ENCODE data around the gene TMEM115.

The TMEM115 gene

DNA sequence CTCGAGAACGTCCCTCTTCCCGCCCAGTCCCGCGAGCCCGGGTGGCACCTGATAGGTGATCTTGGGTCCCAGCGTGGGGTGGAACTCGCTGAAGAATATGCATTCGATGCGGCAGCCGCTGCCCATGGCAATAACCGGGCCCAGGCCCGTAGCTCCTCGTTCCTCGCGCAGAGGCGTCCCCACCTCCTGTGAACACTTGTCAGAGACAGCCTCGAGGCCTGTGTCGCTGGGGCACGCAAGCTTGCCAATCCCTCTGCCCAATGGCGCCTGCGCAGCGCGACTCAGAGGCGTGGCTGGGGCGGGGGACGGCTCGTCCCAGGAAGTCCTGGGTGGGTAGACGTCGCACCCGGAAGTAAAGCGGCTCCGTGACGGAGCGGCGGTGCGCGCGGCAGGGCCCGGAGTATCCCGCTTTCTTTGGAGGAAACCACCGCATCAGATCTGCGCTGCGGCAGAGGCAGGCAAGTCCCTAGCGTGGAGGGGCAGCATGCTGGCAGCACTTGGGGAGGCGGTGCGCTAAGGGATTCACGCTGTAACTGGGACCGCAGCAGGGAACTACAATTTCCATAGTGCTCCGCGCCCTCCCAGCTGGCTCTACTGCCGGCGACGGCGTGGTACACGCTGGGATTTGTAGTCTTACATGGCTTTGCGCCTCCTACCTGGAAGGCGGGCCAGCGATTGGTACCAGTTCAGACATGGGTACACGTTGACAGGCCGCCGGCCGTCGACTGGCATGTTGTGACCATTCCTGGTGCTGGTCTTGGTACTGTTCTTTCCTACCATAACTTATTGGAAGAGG, 8.6 kb downstream of the TMEM115 start, which contains the start of the genes CYB561D2 and NPRL2:
Gene CYB561D2, plus strand, starts transcription at position 336 of the 796 bp plus-strand sequence. CDS start 572 bp downstream, outside the sequence.
Gene NPRL2, minus strand, starts transcription at position 249 of the 796 bp plus-strand sequence. Its CDS starts 123 bp downstream, at position 126.
- DNase-seq, result peak; percentile 99

DNA sequence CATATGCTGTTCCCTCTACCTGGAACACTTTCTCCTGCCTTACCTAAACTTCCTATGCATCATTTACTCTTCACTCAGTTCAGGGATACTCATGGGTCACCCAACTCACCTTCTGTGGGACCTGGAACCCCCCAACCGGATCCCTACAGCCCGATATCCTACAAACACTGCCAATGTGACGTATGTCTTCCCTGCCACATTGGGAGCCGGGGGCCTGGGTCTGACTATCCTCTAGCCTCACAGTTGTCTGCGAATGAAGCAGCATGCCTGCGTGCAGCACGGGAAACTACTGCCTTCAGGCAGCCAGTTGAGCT, 9.2 kb downstream of the TMEM115 start:
- no peak for DNase-seq

DNA sequence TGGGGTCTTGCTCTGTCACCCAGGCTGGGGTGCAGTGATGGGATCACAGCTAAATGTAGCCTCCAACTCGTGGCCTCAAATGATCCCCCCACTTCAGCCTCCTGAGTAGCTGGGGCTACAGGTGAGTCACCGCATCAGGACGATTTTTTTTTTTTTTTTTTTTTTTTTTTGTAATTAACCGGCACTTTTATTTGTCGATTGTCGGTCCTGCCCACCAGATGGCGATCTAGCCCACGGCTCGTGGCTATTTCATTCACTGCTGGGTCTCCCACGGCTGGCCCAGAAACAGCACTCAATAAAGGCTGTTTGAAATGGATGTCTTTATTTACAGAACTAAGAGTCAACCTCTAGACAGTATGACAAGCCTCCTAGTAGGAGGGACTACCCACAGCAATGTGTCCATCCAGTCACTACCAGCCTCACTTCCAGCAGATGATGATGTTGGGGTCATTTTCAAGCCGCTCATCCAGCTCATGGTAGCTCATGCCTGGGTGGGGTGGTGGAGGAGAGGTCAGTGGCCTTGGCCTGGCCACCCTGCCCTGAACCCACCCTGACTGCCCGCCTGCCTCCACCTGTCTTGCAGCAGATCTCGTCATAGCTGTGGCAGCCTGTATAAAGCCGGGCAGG, 12.0 kb downstream of the TMEM115 start:
- DNase-seq, result peak; percentile 62

DNA sequence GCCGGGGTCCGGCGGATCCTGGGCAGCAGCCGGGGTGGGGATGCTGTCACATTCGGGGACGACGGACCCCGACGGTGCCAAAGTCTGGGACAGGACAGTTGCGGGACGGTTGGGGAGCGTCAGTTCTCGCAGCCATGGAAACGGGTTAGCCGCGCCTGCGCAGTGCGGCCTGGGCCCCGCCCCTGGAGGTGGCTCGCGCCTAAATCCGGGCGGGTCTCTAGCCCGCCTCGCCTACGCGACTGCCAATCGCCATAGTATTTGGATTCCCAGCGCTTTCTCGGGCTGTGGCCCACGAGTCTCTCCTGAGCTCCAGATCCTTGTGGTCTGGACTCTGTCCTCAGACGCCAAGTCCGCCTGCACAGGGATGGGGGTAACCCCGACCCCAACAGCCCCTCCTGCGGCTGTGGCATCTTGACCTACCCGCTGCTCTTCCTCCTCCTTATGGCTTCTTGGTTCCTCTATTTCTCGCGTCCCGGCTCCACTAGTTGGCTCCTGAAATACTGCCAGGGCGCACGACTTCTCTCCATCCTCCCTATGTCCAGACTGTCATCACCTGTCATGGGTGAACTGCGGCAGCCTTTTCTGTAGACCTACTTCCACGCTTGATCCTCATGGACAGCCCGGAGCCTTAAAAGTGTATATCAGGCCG, 13.6 kb downstream of the TMEM115 start, which contains the start of gene ZMYND10:
Gene ZMYND10, minus strand, starts transcription at position 147 of the 649 bp plus-strand sequence. CDS start 153 bp downstream, outside the sequence.
- peak; percentile 79 for DNase-seq

DNA sequence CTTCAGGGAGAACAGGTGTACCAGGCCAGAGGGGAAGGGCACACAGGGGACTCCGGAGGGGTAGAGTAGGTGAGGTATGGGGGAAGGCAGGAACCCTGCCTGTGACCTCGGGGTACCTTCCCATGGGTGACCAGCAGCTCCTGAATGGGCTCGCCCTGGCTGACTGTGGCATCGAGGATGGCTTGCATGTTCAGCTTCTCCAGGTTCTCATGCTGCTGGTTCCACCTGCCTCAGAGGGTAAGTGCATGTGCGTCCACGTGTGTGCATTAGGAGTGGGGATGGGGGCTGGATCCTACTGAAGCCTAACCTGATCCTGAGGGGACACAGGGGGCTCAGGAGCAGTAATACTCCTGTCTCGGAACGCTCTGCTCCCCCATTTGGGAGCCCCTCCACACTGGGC, 14.3 kb downstream of the TMEM115 start:
- DNase-seq, result no peak

DNA sequence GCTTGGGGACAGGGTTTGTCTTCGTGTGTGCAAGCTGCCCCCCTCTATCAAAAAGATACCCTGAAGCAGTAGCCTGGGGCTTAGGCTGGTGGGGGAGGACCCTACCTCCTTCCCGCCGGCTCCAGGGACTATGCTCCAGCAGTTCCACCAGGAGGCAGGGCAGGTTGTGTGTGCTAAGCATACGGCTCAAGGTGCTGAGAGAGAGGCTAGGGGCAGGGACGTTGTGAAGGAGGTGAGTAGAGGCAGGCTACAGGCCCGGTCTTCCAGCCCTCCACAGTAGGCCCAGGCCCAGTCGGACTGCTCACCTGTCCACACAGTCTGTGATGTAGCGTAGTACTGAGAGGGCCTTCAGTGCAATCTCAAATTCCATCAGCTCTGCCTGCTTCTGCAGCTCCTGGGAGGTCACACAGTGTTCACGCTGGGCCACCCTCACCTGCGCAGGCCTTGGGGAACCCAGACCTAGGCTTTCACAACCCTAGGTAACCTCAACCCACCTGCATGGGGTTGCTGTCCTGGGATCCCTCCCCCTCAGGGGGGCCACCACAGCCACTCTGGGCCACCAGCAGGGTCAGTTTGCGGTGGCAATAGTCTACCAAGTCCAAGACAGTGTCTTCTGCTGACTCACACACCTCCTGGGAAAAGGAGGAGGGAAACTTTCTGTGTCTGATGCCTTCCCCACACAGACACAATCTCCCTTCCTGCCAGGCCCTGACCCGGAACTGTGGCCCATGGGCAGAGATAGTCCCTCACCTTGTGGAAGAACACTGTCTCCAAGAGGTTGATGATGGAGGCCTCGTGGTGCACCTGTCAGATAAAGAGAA, 16.3 kb downstream of the TMEM115 start:
- DNase-seq, result no peak

DNA sequence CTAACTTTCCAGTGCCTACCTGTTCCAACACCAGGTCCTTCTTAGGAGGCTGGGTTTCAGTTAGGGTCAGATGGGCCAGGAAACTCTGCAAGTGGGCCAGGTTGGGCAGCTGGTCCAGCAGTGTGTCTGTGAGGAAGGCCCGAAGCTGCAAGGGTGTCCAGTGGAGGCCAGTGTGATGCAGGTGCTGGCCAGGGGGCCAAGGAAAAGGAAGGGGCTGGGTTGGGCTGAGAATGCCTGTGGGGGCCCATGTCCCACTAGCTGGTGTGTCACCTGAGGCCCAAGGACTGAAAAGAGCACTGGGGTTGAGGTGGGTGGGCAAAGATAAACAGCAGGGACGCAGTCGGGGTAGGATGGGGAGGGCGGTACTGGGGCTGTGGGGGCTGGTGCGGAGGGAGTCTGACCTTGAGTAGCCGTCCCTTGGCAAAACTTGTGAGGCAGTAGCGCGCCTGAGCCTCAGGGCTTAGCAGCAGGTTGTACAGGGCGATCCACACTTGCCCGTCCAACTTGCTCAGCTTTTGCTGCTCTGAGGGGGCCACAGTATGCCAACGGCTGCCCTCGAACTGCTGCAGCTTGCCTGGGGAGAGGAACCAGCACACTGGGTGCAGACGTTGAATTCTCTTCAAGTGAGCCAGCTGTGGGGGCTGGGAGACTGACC, 17.2 kb downstream of the TMEM115 start:
- DNase-seq, result no peak

DNA sequence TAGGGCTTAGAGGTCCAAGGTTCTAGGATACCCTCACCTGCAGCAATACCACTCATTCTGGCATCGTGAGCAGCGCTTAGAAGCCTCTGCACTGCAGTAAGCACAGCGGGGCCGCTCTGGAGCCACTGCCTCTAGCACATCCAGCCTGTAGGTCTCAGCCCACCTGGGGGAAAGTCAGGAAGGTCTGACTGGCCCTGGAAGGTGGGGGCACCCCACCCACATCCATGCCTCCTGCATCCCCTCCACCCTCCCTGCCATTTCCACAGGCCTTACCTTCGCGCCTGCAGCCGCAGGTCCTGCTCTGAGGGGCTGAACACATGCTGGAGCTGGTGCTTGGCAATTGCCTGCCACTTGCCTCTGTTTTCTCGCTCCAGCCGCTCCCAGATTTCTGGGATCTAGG, 17.8 kb downstream of the TMEM115 start:
- DNase-seq, result no peak

DNA sequence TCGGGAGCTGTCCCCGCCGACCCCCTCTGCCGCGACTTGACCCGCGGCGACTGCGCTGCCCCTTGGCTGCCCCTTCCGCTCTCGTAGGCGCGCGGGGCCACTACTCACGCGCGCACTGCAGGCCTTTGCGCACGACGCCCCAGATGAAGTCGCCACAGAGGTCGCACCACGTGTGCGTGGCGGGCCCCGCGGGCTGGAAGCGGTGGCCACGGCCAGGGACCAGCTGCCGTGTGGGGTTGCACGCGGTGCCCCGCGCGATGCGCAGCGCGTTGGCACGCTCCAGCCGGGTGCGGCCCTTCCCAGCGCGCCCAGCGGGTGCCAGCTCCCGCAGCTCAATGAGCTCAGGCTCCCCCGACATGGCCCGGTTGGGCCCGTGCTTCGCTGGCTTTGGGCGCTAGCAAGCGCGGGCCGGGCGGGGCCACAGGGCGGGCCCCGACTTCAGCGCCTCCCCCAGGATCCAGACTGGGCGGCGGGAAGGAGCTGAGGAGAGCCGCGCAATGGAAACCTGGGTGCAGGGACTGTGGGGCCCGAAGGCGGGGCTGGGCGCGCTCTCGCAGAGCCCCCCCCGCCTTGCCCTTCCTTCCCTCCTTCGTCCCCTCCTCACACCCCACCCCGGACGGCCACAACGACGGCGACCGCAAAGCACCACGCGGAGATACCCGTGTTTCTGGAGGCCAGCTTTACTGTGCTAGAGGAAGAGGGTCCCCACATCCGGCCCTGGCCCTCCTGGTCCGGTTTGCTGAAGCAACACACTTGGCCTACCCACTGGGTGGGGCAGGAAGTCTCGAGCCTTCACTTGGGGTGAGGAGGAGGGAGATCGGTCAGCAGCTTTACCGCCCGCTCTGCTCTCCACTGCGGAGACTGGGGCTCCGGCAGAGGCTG, 18.6 kb downstream of the TMEM115 start, which contains the start of gene RASSF1:
Gene RASSF1, minus strand, starts transcription at position 389 of the 882 bp plus-strand sequence. Its CDS starts 31 bp downstream, at position 358.
- DNase-seq, result peak; percentile 64

DNA sequence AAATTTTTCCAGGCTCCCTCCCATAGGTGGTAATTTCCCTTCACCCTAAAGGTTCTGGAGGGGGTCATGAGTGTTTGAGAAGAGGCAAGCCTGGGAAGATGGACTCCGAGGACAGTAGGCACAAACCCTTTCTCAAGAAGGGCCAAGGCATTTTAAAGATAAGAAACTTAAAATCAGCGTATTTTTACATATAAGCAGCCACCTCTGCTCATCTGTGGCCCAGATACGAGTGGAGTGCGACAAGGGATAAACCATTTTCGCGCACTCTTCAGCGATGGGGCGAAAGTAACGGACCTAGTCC, 19.2 kb downstream of the TMEM115 start:
- DNase-seq, result no peak

DNA sequence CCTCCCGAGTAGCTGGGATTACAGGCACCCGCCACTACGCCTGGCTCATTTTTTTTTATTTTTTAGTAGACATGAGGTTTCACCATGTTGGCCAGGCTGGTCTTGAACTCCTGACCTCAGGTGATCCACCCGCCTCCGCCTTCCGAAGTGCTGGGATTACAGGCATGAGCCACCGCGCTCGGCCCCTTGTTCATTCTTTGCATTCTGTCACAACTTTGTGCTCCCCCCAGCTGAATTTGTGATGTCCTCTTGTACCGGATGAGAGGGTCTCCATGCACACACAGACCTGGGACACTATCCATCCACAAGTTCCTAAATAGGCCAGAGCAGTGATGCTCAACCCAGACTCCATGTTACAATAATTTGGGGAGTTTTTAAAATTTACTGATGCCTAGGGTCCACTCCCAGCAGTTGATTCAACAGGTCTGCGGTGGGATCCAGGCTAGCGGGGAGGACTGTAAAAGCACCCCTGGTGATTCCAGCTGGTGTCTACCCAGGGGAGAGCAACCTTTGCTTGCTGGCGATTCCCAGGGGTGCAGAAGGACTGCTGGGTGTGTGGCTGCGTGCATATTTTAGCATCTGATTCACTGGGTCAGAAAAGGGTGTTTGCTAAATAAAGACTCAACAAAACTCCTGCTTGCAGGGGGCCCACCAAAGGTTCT, 19.7 kb downstream of the TMEM115 start:
- DNase-seq, result no peak

DNA sequence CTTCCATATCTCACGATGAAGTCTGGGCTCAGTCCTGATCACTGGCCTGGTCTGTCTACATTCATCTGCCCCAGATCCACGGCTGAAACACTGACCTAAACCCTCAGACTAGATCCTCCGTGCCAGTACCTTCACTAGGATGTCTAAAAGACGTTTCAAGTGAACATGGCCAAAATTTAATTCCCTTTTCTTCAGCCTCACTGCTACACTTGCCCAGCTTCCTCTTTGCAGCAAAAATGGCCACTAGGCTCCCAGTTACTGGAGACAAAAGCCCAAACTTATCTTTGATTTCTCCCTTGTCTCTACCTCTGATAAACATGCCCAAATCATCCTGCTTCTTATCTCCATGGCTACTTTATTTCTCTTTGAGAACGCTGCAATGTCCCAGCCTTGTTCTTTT, 20.4 kb downstream of the TMEM115 start:
- no peak for DNase-seq

DNA sequence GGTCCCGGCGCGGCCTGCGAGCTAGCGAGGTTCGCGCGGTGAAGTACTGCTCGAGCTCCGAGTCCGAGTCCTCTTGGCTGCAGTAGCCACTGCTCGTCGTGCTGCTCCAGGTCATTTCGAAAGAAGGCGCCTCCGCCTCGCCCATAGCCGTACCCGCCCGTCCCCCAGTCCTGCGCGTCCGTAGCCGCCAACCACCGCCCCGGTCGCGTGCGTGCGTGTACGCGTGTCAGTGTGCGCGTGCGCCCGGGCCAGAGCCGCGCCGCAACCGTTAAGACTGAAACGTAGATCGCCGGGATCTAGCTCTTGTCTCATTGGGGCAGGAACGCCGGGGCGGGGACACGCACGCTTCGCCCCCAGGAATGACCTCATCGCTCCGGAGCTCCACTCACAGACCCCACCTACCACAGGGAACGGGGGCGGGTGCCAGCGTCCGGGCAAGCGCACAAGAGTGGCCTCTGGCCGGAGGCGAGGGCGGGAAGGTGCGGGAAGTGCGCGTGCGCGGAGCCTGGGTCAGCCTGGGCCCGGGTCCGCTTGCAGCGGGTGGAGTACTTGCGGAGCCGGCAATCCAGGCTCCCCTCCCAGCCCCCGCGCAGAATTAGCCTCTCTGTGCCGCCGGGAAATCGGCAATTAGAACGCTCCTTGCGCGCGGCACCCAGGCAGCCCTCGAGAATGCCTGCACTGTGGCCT, 22.0 kb downstream of the TMEM115 start:
- DNase-seq, result peak; percentile 95

DNA sequence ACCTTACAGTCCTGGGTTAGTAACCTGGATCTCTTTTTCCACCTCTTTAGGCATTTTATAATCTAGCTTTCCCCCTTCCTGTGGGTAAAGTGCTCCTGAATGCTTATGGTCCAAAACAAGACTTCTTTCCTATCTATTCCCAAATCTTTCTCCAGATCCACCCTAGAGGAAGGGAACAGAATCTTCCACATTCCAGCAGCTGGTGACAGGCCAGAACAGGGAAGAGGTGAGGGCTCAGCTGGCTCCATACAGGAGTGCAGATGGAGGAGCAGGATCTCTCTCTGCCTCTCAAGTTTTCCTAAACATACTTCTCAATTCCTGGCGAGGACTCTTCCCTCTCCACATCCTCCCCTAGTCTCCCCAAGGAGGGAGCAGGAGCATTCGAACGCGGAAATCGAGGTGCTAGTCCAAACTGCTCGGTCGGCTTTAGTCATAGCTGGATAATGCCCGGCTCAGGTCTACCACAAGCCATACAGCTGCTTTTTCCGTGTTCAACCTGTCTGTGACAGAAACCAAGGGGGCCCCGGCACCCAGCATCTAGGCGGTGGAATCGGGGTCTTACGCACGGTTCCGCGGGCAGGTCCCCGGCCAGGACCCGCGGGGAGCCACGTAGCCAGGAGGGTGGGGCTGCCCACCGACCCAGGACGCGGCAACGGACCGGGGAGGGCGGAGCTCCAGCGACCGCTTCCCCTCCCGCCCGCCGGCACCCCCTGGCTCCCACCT, 22.7 kb downstream of the TMEM115 start:
- DNase-seq, result no peak

DNA sequence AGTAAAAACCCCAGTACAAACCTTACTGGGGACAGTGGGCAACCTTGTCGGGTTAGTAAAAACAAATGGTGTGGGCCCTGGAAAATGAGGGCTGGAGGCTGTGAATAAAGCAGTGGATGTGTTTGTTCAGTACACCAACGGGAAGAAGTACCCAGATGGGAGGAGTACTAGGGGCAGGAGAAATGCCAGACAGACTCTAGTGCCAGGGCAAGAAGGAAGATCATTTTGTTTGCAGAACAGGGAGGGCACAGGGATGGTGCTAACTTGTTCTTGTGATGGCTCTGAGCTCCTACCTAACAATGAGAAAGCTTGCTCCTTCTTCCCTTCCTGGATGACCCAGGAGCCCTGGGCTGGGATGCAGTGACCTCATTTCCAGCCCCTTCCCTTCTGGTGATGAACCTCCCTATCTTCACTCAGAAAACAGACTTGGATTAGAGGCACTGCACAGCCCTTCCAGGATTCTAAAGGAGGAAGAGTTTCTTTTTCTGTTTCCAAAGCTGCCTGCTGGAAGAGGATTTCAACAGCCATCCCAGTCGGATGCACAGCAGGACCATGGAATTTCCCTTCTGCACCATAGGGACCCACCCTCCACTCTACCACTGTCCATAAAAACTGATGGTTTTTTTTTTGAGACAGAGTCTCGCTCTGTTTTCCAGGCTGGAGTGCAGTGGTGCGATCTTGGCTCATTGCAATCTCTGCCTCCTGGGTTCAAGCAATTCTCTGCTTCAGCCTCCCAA, 24.8 kb downstream of the TMEM115 start:
- DNase-seq, result no peak

DNA sequence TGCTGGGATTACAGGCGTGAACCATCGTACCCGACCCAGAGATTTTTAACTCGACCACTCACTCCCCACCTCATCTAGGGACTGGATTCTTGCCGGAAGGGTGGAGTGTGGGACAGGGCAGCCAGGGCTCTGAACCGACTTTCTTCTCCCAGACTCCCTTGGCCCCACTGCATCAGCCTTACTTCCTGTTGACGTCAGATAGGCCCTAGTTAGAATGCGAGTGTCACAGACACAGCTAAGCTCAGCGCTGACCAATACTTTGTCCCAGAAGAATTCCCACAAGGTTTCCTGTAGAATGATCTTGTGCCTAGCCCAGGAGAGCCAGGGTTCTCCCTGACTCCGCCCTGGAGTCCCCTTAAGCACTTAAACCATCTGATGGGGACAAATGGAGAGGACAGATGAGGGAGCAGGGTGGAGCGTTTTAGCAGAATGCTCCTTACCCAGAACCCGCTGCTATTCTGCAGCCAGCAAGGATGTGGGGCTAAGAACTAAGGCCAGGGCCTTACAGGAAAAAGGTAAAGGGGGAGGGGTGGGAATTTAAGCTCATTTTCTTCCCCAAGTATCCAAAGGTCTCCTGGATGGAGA, 25.5 kb downstream of the TMEM115 start:
- DNase-seq, result no peak

DNA sequence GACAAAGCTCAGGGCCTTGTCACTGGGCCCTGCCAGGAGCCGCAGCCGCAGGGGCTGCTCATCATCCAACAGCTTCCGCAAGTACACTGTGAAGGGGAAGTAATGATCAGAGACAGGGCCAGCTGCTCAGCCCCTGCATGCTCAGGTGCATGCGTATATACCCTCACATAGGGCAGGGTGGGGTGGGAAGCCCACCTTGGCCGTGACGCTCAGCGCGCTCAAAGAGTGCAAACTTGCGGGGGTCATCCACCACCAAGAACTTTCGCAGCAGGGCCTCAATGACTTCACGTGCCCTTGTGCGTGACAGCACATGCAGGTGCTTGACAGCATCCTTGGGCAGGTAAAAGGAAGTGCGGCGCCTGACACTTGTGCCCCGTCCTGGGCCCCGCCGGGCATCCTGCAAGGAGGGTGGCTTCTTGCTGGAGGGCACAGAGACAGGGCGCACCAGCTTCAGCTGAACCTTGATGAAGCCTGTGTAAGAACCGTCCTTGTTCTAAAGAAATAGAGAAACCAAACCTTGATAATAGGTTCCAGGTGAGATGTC, 27.9 kb downstream of the TMEM115 start:
- no peak for DNase-seq

DNA sequence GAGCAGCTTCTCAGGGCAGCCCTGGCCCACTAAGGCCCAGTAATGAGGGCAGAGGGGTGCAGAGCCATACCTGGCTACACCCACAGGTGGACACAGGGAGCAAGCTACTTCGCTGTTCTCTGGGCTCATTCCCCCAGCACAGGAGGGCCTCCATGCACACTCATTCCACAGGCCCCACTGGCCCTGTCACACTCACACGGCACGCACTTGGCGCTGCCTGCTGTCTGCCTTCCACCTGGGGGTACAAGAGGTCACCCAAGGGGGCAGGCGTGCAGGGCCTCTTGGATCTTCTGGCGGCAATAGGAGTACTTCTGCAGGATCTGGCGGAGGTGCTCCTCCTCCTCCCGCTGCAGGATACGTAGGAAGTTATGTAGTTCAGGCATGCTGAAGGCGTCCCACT, 29.0 kb downstream of the TMEM115 start:
- no peak for DNase-seq
